ENCODE measurements around the gene ELANE. TPM values are rescaled to one million over a fixed set of nuclear protein-coding genes. Genes with fewer than 3 reads are reported as not detected.
A peak's percentile ranks its signal among the peaks of the same experiment; 100 is the strongest.

ELANE gene
- total and polyA plus RNA-seq, 9 of the 15 experiments (the other 6 are each of a cell fraction or from before 2014, with no cell fraction given): not detected

- TF ChIP-seq CREB1 (IDR thresholded peaks at IDR 0.05) (no peak), CREB1 (CRISPR knock-in tag; IDR thresholded peaks at IDR 0.05) (peak; percentile 28; the same call in 1 of the 2 replicates), HMG20B (CRISPR knock-in tag; IDR thresholded peaks at IDR 0.05) (no peak), ARID2 (IDR thresholded peaks at IDR 0.05) (no peak), ZBTB8A (IDR thresholded peaks at IDR 0.05; ENCODE audit: partially characterized antibody) (no peak), EGR1 (conservative IDR thresholded peaks at IDR 0.05) (peak; percentile 56; the same call in 1 of the 2 replicates), ZNF324 (CRISPR knock-in tag; IDR thresholded peaks at IDR 0.05) (no peak), MCM5 (IDR thresholded peaks at IDR 0.05; ENCODE audit: low read depth) (no peak), NRF1 (conservative IDR thresholded peaks at IDR 0.05 in 1 of 2, IDR thresholded peaks at IDR 0.05 in 1 of 2) (peak; percentile 37 to 54; a peak in 3 of 4 replicates), MAFK (IDR thresholded peaks at IDR 0.05; ENCODE audit: low read length) (no peak), GABPA (tag; conservative IDR thresholded peaks at IDR 0.05; ENCODE audit: low read depth) (no peak), ZKSCAN8 (CRISPR knock-in tag; IDR thresholded peaks at IDR 0.05) (no peak), ZNF121 (CRISPR knock-in tag; conservative IDR thresholded peaks at IDR 0.05) (no peak), VEZF1 (CRISPR knock-in tag; IDR thresholded peaks at IDR 0.05) (peak; percentile 44; the same call in 1 of the 2 replicates), MNT (conservative IDR thresholded peaks at IDR 0.05) (0 out of 4 replicates have a peak, but pooled peaks of 1 of the 2 experiments have one; percentile 22), SMAD1 (IDR thresholded peaks at IDR 0.05; ENCODE audit: low read depth, low read length, partially characterized antibody) (no peak)
These were observed 8.8 kb upstream of the ELANE start (continued) for GRCh38 chr19:843180-843835.
